NCI-H345 treated with DMSO at 0.1 percent for 48 hours (cell line): ENCODE measurements around the gene ROBO1.

ENCODE experiments used
- DNase-seq: peaks from one replicate; lab custom pipeline; 2025; ENCODE audit not compliant: unreplicated experiment; lab: John Stamatoyannopoulos, UW

The ROBO1 gene

DNA sequence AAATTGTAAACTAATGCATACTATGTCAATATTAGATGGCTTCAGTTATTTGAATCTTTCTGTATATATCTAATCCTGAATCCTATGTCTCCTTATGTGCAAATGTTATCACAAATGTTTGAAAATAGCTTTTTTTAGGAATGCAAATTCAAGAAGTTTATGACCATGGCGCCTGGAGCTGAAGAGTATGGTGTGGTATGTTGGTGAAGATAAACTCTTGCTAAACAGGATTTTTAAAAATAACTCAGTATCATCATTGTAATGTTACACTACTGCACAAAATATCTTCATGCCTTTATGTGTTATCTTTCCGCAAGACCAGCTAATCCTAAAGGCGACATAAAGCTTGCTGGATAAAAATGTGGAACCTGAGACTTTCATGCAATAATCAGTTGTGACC is 382.6 kb downstream of the ROBO1 start:
- no peak for DNase-seq

DNA sequence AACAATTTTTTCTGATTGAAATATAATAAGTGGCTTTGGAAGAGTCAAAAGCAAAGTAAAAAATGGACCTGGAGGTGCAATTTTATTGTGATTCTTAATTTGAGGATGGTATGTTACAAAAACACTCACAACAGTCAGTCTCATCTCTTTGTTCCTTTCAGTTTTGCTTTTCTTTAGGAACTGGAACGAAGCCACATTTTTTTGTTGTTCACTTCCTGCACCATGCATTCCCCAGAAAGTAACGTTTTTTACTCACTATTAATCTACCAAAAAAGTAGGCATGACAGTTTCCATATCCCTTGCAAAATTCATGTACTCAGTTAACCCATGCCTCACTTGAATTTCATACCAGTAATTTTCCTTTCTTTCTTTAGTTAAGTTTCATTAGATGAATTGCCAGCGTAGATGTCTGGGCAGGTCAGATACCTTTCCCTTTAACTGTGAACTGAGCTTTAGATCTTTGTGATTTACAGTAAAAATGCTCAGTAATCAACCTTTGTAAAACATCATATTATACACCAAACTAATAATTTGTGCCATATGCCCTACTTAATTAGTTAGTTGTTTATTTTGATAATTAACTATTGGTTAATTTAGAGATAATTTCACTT is 384.3 kb downstream of the ROBO1 start:
- no peak for DNase-seq

DNA sequence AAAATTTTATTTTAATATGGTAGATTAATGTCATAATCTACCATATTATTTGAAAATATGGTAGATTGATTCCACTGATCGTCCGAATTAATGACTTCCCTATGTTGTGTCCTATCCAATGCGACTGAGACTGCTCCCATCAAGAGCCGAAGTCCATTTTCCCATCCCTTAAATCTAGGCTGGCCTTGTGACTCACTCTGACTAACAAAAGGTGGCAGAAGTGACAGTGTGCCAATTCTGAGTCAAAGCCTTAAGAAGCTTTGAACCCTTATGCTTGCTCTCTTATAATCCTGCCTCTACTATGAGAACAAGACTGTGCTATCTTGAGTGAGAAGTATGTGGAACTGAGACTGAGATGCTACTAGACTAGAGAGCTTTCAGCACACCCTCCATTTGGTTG is 387.2 kb downstream of the ROBO1 start:
- DNase-seq: no peak

DNA sequence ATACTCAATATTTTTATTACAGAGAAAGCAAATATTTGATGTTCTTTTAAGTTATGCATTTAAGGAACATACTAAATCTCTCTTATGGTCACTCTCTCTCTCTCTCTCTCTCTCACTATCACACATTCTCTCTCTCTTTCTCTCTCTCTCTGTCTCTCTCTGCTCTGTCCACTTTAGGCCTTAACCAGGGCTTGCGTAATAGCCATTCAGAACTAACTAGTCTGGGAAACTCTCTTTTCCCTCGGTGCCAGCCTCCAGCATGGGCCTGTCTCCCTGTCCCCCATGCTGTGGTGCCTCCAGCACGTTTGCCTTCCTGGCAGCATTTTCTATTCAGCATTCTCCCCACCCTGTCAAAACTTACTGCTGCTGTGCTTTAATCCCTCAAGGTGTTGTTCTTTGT is 389.7 kb downstream of the ROBO1 start:
- DNase-seq: no peak

DNA sequence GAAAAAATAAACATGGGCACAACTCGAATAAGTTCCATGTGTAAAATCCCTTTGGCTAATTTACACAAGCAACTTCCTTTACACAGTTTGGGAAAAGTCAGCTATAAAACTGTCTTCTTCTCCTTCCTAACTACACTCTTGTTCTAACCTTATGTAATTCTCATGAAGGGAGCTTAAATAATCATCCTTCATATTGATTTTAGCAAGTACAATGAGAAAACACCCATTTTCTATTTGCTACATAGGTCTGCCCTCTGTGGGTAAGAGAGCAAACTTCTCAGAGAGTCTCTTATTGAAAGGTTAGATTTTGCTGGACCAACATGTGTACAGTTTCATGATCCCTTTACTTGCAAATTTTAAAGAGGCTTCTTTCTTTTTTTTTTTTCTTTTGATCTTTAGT is 398.5 kb downstream of the ROBO1 start:
- no peak for DNase-seq

DNA sequence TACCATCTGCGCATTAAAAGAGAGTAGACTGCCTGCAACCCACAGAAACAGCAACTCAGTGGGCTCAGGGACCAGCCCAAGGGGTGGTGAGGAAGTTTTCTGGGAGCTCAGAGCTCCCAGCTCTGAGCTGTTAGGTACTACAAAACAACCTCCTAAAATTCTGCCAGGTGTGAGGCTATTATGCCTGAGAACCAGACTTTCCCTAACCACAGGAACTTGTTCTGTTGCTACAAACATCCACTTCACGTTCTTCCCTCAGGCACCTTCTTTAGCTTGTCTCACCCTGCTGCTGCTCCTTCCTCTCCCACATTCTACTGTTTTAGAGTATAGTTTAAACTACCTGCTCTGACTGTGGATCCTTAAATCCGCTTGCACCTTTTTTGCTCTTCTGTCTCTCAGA is 399.4 kb downstream of the ROBO1 start:
- DNase-seq: no peak

DNA sequence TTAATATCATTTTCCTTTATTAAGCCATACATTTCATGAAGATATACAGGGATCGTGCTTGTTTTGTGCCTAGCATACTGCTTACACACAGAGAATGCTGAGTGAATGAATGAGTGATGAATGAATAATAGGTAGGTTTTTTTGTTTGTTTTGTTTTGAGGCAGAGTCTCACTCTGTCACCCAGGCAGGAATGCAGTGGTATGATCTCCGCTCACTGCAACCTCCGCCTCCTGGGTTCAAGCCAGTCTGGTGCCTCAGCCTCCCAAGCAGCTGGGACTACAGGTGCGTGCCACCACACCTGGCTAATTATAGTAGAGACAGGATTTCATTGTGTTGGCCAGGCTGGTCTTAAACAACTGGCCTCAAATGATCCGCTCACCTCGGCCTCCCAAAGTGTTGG is 400.0 kb downstream of the ROBO1 start:
- no peak for DNase-seq

DNA sequence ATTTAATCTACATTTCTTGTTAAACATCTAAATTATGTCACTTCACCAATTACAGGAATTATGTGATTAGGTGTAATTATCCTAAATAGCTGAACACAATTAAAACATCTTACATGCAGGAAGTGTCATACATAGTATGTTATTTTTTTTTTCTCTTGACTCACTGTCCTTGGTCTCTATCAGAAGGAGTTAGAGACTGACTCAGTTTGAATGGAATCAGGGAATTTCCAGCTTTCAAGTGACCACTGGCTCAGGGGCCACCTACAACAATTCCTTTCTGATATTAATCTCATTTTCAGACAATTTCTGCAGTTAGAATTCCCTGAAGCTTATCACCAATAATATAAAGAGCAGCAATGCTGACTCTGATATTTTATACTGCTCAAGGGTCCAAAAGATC is 400.7 kb downstream of the ROBO1 start:
- no peak for DNase-seq

DNA sequence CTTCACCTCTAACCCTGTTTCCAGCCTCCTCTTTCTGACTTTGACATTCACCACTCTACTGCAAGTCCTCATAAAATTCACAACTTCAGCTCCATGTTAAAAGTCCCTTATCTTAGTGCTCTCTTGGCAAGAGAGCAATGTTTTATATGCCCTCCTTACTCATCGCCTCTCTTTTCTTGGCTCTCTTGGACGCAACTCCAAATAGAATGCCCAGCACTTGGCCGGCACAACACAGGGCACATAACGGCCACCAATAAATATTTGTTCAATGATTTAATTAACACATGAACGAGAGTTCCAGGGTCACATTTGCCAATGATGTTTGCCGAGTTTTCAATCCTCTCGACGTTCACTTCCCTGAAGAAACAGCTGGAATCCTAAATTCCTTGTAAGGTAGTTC is 401.4 kb downstream of the ROBO1 start:
- DNase-seq: no peak

DNA sequence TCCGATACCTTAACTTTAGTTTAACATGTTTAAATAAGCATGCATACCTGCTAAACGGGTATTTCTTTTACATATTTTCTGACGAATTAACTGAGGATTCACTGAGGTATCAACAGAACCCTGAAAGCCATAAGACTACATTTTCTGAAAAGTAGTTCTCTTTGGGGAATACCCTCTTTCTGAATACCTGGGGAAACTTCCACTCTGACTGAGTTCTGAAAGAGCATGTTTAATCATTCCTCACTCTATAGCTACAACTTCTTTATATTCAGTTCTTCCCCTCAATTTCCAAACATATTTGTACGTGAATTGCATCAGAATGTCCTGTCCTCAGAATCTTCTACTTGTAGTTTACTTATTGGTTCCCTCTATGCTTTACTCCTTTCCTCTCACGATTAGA is 403.0 kb downstream of the ROBO1 start:
- DNase-seq: no peak

DNA sequence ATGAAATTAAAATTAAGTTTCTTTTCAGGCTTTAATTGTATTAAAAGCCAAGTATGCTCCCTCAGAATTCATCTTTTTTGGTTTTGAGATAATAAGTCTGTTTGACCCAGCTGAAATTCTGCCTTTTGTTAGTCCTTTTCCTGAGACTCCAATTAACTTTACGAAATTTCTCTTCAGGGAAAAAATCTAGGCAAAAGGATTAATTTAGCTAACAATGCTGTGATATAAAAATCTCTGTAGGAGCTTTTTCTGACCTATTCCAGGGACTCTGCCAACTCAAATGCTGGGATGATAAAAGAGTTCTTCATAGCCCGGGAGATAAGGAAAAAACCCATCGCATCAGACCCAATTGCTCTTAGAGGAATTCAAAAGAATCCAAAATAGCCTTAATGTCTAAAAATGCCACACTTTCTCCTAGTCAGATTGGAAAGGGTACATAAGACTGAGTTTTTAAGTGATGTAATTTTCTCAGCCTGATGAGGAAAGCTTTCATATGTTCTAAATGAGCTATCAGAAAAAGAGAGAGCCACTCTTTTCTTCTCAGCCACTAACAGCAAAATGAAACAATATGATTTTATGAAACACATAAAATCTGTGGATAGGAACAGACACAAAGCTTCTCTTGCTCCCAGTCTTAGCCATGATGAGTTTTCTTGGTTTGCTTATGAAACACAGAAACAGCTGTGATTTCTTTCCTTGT is 405.1 kb downstream of the ROBO1 start:
- DNase-seq: no peak

DNA sequence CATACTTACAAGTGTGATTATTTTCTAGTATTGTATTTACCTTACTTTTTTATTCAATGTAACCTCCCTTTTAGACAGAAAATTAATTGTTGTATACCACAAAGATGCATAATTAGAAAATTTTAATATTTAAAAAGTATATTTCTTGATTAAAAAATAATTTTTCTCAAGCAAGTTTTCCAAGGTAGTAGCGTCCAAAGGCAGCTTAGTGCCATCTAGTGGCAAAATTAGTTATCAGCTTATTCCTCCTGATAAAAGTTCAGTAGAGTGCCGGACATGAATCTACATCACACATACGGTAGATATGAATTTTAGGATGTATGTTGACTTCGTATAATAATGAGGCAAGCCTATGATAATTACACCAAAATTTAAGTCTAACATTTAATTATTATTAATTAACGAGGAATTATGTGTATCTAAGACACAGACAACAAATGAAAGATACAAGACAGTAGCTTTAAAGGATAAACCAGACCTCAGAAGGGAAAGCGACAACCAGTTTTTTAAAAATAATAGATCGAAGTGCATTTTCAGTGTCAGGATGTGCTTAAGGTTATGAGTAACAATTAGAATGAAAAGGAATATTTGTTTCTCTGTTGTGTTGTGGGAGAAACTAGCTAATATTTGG is 405.9 kb downstream of the ROBO1 start:
- peak; percentile 44 for DNase-seq

DNA sequence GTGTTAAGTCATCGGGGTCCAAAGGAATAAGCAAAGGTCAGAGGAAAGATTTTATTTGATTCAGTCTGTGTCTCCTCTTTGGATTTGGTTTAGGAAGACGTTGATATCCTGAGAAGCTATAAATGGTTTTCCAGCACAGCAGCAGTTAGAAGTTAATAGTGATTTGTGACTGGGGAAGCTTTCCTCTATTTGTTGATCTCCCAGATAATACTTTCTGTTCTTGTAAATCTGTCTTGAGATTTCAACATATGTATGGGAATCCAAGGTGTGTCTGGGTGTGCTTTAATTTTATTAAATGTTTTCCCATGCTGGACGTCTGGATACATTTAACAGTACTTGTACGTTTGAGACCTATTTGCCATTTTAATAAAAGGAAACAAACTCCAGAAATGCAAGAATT is 409.5 kb downstream of the ROBO1 start:
- DNase-seq: no peak

DNA sequence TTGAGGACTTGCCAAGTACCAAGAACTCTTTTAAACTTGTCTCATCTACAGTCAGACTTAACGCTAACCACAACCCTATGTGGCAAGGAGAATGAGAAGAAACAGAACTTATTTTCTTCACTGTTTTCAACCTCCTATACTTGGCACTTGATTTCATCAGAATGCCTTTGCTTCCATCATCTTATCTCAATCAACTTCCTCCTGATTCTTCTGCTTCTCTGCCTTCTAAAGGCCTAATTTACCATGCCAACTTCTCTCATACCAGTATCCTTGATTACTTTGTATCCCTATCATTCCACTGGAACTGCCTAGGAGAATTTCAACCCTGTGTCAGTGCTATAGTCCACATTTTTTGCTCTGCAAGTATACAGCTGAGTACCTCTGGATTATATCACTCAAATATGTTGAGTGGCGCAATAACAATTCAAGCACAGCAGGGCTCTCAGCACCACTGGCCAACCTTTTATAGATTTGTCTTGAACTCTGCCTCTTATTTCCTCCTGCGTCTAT is 413.6 kb downstream of the ROBO1 start:
- DNase-seq: no peak

DNA sequence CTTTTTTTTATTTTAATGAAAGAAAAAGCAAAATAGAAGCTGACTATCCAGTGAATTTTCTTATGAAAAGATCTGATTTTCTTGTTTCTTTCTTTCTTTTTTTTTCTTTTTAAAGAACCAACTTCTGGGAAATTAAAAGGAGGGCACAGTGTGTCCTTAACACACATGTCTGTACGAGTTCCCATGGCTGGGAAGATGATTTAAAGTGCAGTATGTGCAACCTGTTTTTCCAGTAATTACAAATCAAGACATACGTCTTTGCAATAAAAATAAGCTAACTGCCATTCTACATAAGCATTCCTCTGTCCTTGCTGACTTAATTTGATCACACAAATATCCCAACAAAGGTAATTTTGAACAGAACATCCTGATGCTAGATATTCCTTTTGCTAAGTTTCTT is 416.1 kb downstream of the ROBO1 start:
- no peak for DNase-seq

DNA sequence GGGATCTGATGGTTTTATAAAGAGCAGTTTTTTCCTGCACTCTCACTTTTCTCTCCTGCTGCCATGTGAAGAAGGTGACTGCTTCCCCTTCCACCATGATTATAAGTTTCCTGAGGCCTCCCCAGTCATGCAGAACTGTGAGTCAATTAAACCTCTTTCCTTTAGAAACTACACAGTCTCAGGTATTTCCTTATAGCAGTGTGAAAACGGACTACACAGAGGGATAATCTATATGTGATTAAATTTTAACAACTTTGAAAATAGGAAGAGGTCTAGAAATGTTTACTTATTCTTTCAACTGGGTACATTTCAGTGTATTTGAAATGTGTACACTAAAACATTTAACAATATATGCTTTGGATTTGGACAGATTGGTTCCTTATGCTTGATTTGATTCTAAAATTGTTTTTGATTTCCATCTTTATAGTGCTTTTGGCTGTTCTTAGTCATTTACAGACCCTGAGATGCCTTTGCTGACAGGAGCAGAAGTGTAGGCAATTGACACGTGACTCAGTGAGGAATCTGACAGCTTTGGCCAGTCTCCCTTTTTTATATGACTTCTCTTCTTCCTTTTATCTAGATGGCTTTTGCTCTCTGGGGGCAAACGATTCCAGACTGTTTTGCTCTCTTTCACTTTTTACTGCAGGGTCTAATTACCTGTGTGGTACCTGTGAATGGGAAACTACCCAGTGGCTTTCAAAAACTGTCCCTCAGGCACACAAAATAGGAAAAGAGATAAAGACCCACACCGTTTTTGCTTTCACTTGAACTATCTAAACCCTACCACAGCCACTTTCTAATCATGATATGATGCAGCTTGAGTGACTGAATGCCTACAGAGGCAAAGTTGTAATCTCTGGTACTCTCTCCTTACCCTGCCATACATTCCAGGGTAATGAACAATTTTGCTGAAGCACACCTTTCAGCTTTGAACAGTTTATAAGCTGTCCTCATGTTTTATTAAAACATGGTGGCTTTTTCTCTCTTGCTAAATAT is 422.6 kb downstream of the ROBO1 start:
- DNase-seq: no peak

DNA sequence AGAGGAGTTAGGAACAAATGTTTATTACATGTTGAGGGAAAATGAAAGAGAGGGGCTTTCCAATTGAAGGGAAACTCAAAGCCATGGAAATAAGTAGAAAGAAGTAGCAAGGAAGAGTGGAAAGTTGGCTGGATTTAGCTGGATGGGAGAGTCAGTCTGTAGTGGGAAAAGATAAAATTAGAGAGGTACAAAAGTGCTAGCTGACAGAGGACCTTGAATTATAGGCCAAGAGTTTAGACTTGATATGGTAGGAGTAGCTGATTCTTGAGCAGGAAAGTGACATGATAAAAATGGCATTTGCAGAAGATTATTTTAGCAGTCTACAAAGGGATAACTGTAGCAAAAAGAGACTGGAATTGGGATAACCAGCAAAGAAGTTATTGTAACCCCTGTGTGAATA is 425.8 kb downstream of the ROBO1 start:
- no peak for DNase-seq

DNA sequence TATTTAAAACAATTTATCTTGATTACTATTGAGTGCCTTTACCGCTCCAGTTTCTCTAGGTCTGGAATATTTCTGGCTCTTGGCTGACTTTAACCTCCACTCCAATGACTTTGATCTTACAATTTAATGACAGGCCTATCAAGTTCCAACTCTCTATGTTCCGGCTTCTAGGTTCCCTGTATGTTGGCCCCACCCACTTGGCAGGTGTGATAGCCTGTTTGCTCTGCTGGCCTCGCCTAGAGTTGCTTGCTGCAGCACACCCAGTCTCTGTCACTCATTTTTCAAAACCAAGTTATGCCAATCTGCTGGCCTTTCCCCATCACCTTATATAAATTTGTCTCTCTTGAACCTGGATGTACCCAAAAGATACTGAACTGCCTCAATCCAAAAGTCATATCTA is 428.0 kb downstream of the ROBO1 start:
- no peak for DNase-seq

DNA sequence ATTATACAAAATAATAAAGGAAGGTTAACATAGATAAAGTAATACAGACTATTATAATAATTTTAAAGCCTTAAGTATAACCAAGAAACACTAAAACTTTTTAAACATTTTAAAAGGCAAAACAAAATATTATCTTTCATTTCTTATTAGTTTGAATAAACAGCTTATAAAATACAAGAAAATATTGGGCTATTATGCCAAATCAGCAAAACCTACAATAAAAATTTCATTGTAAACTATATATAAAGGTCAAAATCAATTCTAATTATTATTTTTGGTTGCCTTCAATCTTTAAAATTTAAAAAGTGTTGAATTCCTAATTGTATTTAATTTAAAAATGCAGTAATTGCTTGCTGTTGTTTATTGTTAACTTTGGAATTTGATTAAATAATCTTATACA is 430.0 kb downstream of the ROBO1 start:
- DNase-seq: no peak

DNA sequence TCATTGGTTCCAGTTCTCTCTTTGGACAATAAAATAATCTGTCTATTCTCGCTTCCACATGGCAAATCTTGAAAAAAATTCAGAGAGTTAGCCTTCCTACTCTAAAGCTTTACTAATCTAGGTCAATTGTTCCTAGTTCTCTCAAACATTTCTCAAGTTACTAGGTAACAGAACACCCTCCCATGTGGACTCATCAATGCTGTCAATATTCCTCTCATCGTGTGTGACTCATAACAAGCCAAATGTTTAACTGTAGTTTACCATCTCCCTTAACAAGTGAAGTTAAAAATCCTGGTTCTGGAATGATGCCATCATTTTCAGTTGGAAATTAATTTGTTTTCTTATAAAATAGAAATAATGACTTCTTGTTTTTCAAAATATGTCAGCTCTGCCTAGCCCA is 438.6 kb downstream of the ROBO1 start:
- DNase-seq: no peak

DNA sequence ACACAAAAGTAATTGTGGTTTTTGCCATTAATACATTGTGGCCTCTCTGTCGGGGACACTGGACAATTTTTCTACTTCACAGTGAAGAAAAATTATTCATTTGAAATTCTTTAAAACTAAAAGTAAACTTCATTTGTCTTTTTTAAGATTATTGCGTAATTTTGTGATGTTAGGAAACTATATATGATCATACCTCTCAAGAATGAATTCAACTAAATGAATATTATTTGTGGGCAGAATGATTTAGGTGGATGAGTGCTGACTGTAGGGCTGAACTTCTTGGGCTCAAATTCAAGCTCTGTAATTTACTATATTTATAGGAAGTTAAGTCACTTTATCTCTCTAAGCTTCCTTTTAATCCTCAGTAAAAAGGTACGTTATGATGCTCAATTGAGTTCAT is 441.2 kb downstream of the ROBO1 start:
- no peak for DNase-seq
